ENCODE data around the gene POLR2A. TPM values are rescaled to one million over a fixed set of nuclear protein-coding genes. Genes with fewer than 3 reads are reported as not detected.

The POLR2A gene
- total RNA-seq, 1 experiment from 2014 or later: 24.0 TPM

- DNase-seq (ENCODE audit: low read depth, low spot score): no peak
- in situ Hi-C loops (cut with HindIII; ENCODE audit: low pct_unique_long_range_greater_than_20kb, low sequenced_read_pairs): no loop called here
Observed at GRCh38 chr17:7493941-7494340, 9.8 kb downstream of the POLR2A start.

- in situ Hi-C loops (cut with HindIII; ENCODE audit: low pct_unique_long_range_greater_than_20kb, low sequenced_read_pairs): no loop called here
- no peak for DNase-seq (ENCODE audit: low read depth, low spot score)
Observed at GRCh38 chr17:7495906-7496434, 11.8 kb downstream of the POLR2A start.

GRCh38 chr17:7496470-7497183 lies 12.5 kb downstream of the POLR2A start:
- in situ Hi-C loops (cut with HindIII; ENCODE audit: low pct_unique_long_range_greater_than_20kb, low sequenced_read_pairs): no loop called here
- DNase-seq (ENCODE audit: low read depth, low spot score): no peak

GRCh38 chr17:7497228-7497627 lies 13.1 kb downstream of the POLR2A start:
- in situ Hi-C loops (cut with HindIII; ENCODE audit: low pct_unique_long_range_greater_than_20kb, low sequenced_read_pairs): no loop called here

GRCh38 chr17:7497636-7498035 lies 13.5 kb downstream of the POLR2A start:
- DNase-seq (ENCODE audit: low read depth, low spot score): no peak
- in situ Hi-C loops (cut with HindIII; ENCODE audit: low pct_unique_long_range_greater_than_20kb, low sequenced_read_pairs): no loop called here

More at GRCh38 chr17:7497228-7497627, 13.1 kb downstream of the POLR2A start:
- no peak for DNase-seq (ENCODE audit: low read depth, low spot score)

GRCh38 chr17:7499161-7499560 lies 15.0 kb downstream of the POLR2A start:
- DNase-seq (ENCODE audit: low read depth, low spot score): no peak
- in situ Hi-C loops (cut with HindIII; ENCODE audit: low pct_unique_long_range_greater_than_20kb, low sequenced_read_pairs): no loop called here

- in situ Hi-C loops (cut with HindIII; ENCODE audit: low pct_unique_long_range_greater_than_20kb, low sequenced_read_pairs): no loop called here
- DNase-seq (ENCODE audit: low read depth, low spot score): no peak
Observed at GRCh38 chr17:7501729-7502128, 17.6 kb downstream of the POLR2A start.

GRCh38 chr17:7502171-7502847 lies 18.1 kb downstream of the POLR2A start:
- no peak for DNase-seq (ENCODE audit: low read depth, low spot score)
- in situ Hi-C loops (cut with HindIII; ENCODE audit: low pct_unique_long_range_greater_than_20kb, low sequenced_read_pairs): no loop called here

- peak; percentile 35 for DNase-seq (ENCODE audit: low read depth, low spot score)
- in situ Hi-C loops (cut with HindIII; ENCODE audit: low pct_unique_long_range_greater_than_20kb, low sequenced_read_pairs): no loop called here
Observed at GRCh38 chr17:7502987-7503386, 18.8 kb downstream of the POLR2A start.

GRCh38 chr17:7503521-7503920 lies 19.4 kb downstream of the POLR2A start:
- no peak for DNase-seq (ENCODE audit: low read depth, low spot score)
- in situ Hi-C loops (cut with HindIII; ENCODE audit: low pct_unique_long_range_greater_than_20kb, low sequenced_read_pairs): no loop called here

GRCh38 chr17:7508145-7508544 lies 24.0 kb downstream of the POLR2A start:
- no peak for DNase-seq (ENCODE audit: low read depth, low spot score)
- in situ Hi-C loops (cut with HindIII; ENCODE audit: low pct_unique_long_range_greater_than_20kb, low sequenced_read_pairs): no loop called here

GRCh38 chr17:7508846-7509245 lies 24.7 kb downstream of the POLR2A start:
- DNase-seq (ENCODE audit: low read depth, low spot score): no peak
- in situ Hi-C loops (cut with HindIII; ENCODE audit: low pct_unique_long_range_greater_than_20kb, low sequenced_read_pairs): no loop called here

- in situ Hi-C loops (cut with HindIII; ENCODE audit: low pct_unique_long_range_greater_than_20kb, low sequenced_read_pairs): no loop called here
- DNase-seq (ENCODE audit: low read depth, low spot score): no peak
Observed at GRCh38 chr17:7509937-7510336, 25.8 kb downstream of the POLR2A start.

- no peak for DNase-seq (ENCODE audit: low read depth, low spot score)
- in situ Hi-C loops (cut with HindIII; ENCODE audit: low pct_unique_long_range_greater_than_20kb, low sequenced_read_pairs): no loop called here
Observed at GRCh38 chr17:7511108-7511507, 26.9 kb downstream of the POLR2A start.

GRCh38 chr17:7512105-7512504 lies 27.9 kb downstream of the POLR2A start:
- no peak for DNase-seq (ENCODE audit: low read depth, low spot score)
- in situ Hi-C loops (cut with HindIII; ENCODE audit: low pct_unique_long_range_greater_than_20kb, low sequenced_read_pairs): no loop called here

- in situ Hi-C loops (cut with HindIII; ENCODE audit: low pct_unique_long_range_greater_than_20kb, low sequenced_read_pairs): no loop called here
- DNase-seq (ENCODE audit: low read depth, low spot score): no peak
Observed at GRCh38 chr17:7512824-7513540, 28.8 kb downstream of the POLR2A start.

- in situ Hi-C loops (cut with HindIII; ENCODE audit: low pct_unique_long_range_greater_than_20kb, low sequenced_read_pairs): no loop called here
- no peak for DNase-seq (ENCODE audit: low read depth, low spot score)
Observed at GRCh38 chr17:7513850-7514419, 29.8 kb downstream of the POLR2A start.

All from SK-MEL-5 (cell line).